ENCODE data around the gene PAM16.

DNA sequence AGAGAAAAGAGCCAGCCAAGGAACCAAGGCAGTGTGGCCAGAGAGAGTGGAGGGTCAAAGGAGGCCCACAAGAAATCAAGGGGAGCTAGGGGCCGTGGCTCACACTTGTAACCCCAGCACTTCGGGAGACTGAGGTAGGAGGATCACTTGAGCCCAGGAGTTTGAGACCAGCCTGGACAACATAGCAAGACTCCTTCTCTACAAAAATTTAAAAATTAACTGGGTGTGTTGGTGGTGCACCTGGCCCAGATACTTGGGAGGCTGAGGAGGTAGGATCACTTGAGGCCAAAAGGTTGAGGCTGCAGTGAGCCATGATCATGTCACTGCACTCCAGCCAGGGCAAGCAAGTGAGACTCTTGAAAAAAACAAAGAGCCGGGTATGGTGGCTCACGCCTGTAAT is 59.4 kb downstream of the PAM16 start:
- no peak for TF ChIP-seq SMC3 (conservative IDR thresholded peaks at IDR 0.05; ENCODE audit: poor library complexity)
- TF ChIP-seq, protein P1, sequence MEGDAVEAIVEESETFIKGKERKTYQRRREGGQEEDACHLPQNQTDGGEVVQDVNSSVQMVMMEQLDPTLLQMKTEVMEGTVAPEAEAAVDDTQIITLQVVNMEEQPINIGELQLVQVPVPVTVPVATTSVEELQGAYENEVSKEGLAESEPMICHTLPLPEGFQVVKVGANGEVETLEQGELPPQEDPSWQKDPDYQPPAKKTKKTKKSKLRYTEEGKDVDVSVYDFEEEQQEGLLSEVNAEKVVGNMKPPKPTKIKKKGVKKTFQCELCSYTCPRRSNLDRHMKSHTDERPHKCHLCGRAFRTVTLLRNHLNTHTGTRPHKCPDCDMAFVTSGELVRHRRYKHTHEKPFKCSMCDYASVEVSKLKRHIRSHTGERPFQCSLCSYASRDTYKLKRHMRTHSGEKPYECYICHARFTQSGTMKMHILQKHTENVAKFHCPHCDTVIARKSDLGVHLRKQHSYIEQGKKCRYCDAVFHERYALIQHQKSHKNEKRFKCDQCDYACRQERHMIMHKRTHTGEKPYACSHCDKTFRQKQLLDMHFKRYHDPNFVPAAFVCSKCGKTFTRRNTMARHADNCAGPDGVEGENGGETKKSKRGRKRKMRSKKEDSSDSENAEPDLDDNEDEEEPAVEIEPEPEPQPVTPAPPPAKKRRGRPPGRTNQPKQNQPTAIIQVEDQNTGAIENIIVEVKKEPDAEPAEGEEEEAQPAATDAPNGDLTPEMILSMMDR (IDR thresholded peaks at IDR 0.05; ENCODE audit: poor library complexity, severe bottlenecking) = no peak
- no peak for TF ChIP-seq EZH2 (IDR thresholded peaks at IDR 0.05; ENCODE audit: borderline replicate concordance, insufficient read depth, low read length, poor library complexity, severe bottlenecking)
- no peak for TF ChIP-seq POLR2AphosphoS5 (IDR thresholded peaks at IDR 0.05)
- TF ChIP-seq, protein P2, sequence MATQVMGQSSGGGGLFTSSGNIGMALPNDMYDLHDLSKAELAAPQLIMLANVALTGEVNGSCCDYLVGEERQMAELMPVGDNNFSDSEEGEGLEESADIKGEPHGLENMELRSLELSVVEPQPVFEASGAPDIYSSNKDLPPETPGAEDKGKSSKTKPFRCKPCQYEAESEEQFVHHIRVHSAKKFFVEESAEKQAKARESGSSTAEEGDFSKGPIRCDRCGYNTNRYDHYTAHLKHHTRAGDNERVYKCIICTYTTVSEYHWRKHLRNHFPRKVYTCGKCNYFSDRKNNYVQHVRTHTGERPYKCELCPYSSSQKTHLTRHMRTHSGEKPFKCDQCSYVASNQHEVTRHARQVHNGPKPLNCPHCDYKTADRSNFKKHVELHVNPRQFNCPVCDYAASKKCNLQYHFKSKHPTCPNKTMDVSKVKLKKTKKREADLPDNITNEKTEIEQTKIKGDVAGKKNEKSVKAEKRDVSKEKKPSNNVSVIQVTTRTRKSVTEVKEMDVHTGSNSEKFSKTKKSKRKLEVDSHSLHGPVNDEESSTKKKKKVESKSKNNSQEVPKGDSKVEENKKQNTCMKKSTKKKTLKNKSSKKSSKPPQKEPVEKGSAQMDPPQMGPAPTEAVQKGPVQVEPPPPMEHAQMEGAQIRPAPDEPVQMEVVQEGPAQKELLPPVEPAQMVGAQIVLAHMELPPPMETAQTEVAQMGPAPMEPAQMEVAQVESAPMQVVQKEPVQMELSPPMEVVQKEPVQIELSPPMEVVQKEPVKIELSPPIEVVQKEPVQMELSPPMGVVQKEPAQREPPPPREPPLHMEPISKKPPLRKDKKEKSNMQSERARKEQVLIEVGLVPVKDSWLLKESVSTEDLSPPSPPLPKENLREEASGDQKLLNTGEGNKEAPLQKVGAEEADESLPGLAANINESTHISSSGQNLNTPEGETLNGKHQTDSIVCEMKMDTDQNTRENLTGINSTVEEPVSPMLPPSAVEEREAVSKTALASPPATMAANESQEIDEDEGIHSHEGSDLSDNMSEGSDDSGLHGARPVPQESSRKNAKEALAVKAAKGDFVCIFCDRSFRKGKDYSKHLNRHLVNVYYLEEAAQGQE (IDR thresholded peaks at IDR 0.05; ENCODE audit: borderline replicate concordance) = no peak
- no peak for TF ChIP-seq RAD21 (conservative IDR thresholded peaks at IDR 0.05)
